CD14-positive monocyte (primary cell): ENCODE results near the gene FRMD4A. TPM values are rescaled to one million over a fixed set of nuclear protein-coding genes. Genes with fewer than 3 reads are reported as not detected.

Experiments
- DNase-seq, 3 donors: peaks; one replicate each; pipeline ENCODE4 v3.0.0-alpha.2; 2011 to 2022
- H2AFZ ChIP-seq: 2 replicates; pipeline ENCODE4 v1.6.0; 2012; ENCODE audit warnings: mild to moderate bottlenecking, low read depth, low read length, inconsistent platforms; ENCODE audit not compliant: insufficient read depth, poor library complexity, severe bottlenecking
- H3K27ac ChIP-seq, 2 donors: 1 replicate in 1 of 2; 2 replicates in 1 of 2; pipeline ENCODE4 v1.5.1; 2012 to 2013; ENCODE audit warnings: low read length in 2 of 2, control low read depth in 1 of 2, inconsistent platforms in 1 of 2, low read depth in 1 of 2, mild to moderate bottlenecking in 1 of 2
- H3K27me3 ChIP-seq, 2 donors: one replicate each; pipeline versions ENCODE4 v1.6.0 to v1.6.1; 2011 to 2013; ENCODE audit warnings: low read length in 2 of 2; ENCODE audit not compliant: control insufficient read depth in 2 of 2, insufficient read depth in 2 of 2
- H3K36me3 ChIP-seq, 2 donors: replicated peaks in 1 of 2; 1 replicate in 1 of 2; 2 replicates in 1 of 2; pipeline versions ENCODE4 v1.5.1 to v1.6.1; 2012 to 2013; ENCODE audit warnings: low read length in 2 of 2, control low read depth in 1 of 2, inconsistent platforms in 1 of 2, mild to moderate bottlenecking in 1 of 2; ENCODE audit not compliant: insufficient read depth in 2 of 2, control insufficient read depth in 1 of 2
- H3K4me1 ChIP-seq, 2 donors: 1 replicate in 1 of 2; 2 replicates in 1 of 2; pipeline versions ENCODE4 v1.5.1 to v1.6.1; 2012 to 2013; ENCODE audit warnings: low read length in 2 of 2, control low read depth in 1 of 2, inconsistent platforms in 1 of 2, mild to moderate bottlenecking in 1 of 2, moderate library complexity in 1 of 2; ENCODE audit not compliant: insufficient read depth in 2 of 2, control insufficient read depth in 1 of 2
- H3K4me2 ChIP-seq: replicated peaks from 2 replicates; pipeline ENCODE3; 2012; ENCODE audit warnings: low read length, moderate library complexity, mild to moderate bottlenecking; ENCODE audit not compliant: poor library complexity, severe bottlenecking; ENCODE audit errors: extremely low read depth
- H3K4me3 ChIP-seq, 3 experiments: fragments of 200-600 bp in 1 of 3; sonication (generic) in 1 of 3; replicated peaks in 1 of 3; 1 replicate in 2 of 3; 2 replicates in 1 of 3; pipeline ENCODE4 v1.5.1; 2011 to 2013; ENCODE audit warnings: low read length in 3 of 3, mild to moderate bottlenecking in 3 of 3, control low read depth in 2 of 3, low read depth in 2 of 3, inconsistent platforms in 1 of 3, moderate library complexity in 1 of 3
- H3K79me2 ChIP-seq: 2 replicates; pipeline ENCODE4 v1.6.0; 2012; ENCODE audit warnings: mild to moderate bottlenecking, control low read depth, inconsistent platforms, low read length, moderate library complexity; ENCODE audit not compliant: insufficient read depth
- H3K9ac ChIP-seq: 2 replicates; pipeline ENCODE4 v1.6.0; 2017; ENCODE audit warnings: low read length, mild to moderate bottlenecking; ENCODE audit not compliant: insufficient read depth, poor library complexity, severe bottlenecking
- H3K9me3 ChIP-seq, 2 donors: replicated peaks in 1 of 2; 1 replicate in 1 of 2; 2 replicates in 1 of 2; pipeline versions ENCODE4 v1.5.1 to v1.6.1; 2012 to 2013; ENCODE audit warnings: low read length in 2 of 2, control low read depth in 1 of 2; ENCODE audit not compliant: control insufficient read depth in 1 of 2, insufficient read depth in 1 of 2
- H4K20me1 ChIP-seq: 2 replicates; pipeline ENCODE4 v1.6.0; 2012; ENCODE audit warnings: mild to moderate bottlenecking, low read length, control low read depth, moderate library complexity; ENCODE audit not compliant: insufficient read depth
- H3K27ac Mint-ChIP-seq, 7 donors: one replicate each; pipeline ENCODE4 v1.8.0; 2020; ENCODE audit warnings: mild to moderate bottlenecking in 7 of 7, mixed read lengths in 7 of 7, moderate library complexity in 6 of 7, inconsistent platforms in 2 of 7
- H3K27me3 Mint-ChIP-seq, 3 donors: one replicate each; pipeline ENCODE4 v1.8.0; 2021 to 2022; ENCODE audit warnings: low read depth in 3 of 3, mild to moderate bottlenecking in 3 of 3, mixed read lengths in 3 of 3, moderate library complexity in 3 of 3, inconsistent platforms in 1 of 3
- H3K36me3 Mint-ChIP-seq, 2 donors: one replicate each; pipeline ENCODE4 v1.8.0; 2020; ENCODE audit warnings: mixed read lengths in 2 of 2, inconsistent platforms in 1 of 2, mild to moderate bottlenecking in 1 of 2
- H3K4me1 Mint-ChIP-seq: one replicate; pipeline ENCODE4 v1.8.0; 2020; ENCODE audit warnings: mild to moderate bottlenecking, mixed read lengths
- H3K4me3 Mint-ChIP-seq, 2 donors: one replicate each; pipeline ENCODE4 v1.8.0; 2020; ENCODE audit warnings: mild to moderate bottlenecking in 2 of 2, mixed read lengths in 2 of 2, moderate library complexity in 1 of 2
- H3K9me3 Mint-ChIP-seq, 7 donors: one replicate each; pipeline ENCODE4 v1.8.0; 2020 to 2022; ENCODE audit warnings: mixed read lengths in 7 of 7, mild to moderate bottlenecking in 6 of 7, moderate library complexity in 6 of 7, inconsistent platforms in 2 of 7
- WGBS: methylation state at CpG from one replicate; pipeline ENCODE4 v1.1.5; 2013; ENCODE audit warnings: missing lambda C conversion rate; ENCODE audit not compliant: insufficient coverage; 5-methylcytosine and 5-hydroxymethylcytosine counted together
- intact Hi-C, 2 donors: fragments of 100-400 bp; cut with micrococcal nuclease; formaldehyde crosslinking; loops; one replicate each; pipeline versions ENCODE4 v1.15.0 to v1.15.1; 2023
- polyA plus RNA-seq, 3 donors: library from polyadenylated mRNA; depleted of rRNA in 1 of 3; unstranded in 2 of 3; stranded (reverse) in 1 of 3; fragments of 300-500 nt in 2 of 3; fragments of >200 nt in 1 of 3; fragmentation: Illumina TruSeq in 2 of 3; gene quantifications; 1 replicate in 2 of 3; 2 replicates in 1 of 3; pipeline ENCODE4 v1.2.3, GENCODE V29; 2012 to 2021
- TF ChIP-seq, protein P1 (sequence below): fragments of 200-600 bp; IDR thresholded peaks from one replicate; pipeline ENCODE4 v1.8.0; 2022; ENCODE audit warnings: antibody characterized with exemption, mild to moderate bottlenecking

The FRMD4A gene
- polyA plus RNA-seq, 3 donors = 0.12 TPM; not detected in 2

DNA sequence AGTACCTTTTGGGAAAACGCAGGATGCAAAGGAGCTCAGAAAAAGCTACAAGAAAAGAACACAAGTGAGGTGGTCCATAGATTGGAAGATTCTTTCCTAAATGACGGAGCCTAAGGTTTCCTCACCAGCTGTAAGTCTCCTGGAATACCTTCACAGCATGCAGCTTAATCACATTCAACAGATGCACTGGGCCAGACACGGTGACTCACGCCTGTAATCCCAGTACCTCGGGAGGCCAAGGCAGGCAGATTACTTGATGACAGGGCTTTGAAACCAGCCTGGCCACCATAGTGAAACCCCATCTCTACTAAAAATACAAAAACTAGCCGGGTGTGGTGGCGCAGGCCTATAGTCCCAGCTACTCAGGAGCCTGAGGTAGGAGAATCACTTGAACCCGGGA, 228.7 kb downstream of the FRMD4A start:
- DNase-seq = no peak
- Mint-ChIP-seq H3K27me3 (peaks cover 2 to 5% (median 3%) of the 10 kb centered on the region in 3 donors), H3K27ac (no peak overlapping the region), H3K36me3 (no peaks in the 10 kb centered on the region), H3K9me3 (peaks cover 0 to 6% (median 4%) of the 10 kb centered on the region in 7 donors), H3K4me3 (no peak overlapping the region), H3K4me1 (no peaks in the 10 kb centered on the region)
- no peaks in the 10 kb centered on the region for H3K27me3 ChIP-seq
- H2AFZ ChIP-seq = no peak overlapping the region
- H3K9ac ChIP-seq = no peak overlapping the region
- H3K36me3 ChIP-seq = no peaks in the 10 kb centered on the region
- peaks cover 3% of the 10 kb centered on the region in 2 donors for H3K9me3 ChIP-seq
- intact Hi-C loops = no loop called here
- no peak overlapping the region for H3K4me2 ChIP-seq
- WGBS = 89% methylated on average over 5 of the region's 8 CpGs
- no peak overlapping the region for H3K27ac ChIP-seq
- no peak overlapping the region for H3K4me3 ChIP-seq
- no peaks in the 10 kb centered on the region for H3K4me1 ChIP-seq
- no peaks in the 10 kb centered on the region for H4K20me1 ChIP-seq
- H3K79me2 ChIP-seq = no peaks in the 10 kb centered on the region
- TF ChIP-seq, protein P1, sequence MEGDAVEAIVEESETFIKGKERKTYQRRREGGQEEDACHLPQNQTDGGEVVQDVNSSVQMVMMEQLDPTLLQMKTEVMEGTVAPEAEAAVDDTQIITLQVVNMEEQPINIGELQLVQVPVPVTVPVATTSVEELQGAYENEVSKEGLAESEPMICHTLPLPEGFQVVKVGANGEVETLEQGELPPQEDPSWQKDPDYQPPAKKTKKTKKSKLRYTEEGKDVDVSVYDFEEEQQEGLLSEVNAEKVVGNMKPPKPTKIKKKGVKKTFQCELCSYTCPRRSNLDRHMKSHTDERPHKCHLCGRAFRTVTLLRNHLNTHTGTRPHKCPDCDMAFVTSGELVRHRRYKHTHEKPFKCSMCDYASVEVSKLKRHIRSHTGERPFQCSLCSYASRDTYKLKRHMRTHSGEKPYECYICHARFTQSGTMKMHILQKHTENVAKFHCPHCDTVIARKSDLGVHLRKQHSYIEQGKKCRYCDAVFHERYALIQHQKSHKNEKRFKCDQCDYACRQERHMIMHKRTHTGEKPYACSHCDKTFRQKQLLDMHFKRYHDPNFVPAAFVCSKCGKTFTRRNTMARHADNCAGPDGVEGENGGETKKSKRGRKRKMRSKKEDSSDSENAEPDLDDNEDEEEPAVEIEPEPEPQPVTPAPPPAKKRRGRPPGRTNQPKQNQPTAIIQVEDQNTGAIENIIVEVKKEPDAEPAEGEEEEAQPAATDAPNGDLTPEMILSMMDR = no peak

DNA sequence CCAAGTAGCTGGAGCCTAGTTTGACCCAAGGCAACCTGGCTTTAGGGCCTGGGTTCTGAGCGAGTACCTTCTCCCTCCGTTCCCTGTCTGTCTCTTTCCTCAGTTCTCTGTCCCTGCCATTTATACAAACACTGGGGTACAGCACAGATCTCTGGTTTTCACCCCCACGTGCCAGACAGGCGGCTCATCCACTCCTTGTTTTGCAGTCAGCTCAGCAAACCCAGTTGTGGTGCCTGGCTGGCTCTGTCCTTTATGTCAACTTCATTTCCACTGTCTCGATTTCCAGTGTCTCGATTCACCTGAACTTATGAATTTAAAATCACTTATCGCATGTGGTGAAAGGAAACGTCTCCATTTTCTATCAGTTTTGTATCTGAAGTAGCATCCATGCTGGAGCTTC, 230.8 kb downstream of the FRMD4A start:
- WGBS = 89% methylated on average over 7 of the region's 8 CpGs
- intact Hi-C loops = no loop called here

More for the DNA sequence above, 230.8 kb downstream of the FRMD4A start:
- Histone ChIP-seq H2AFZ (no peak overlapping the region), H3K4me2 (no peak overlapping the region), H3K9me3 (peaks cover 0 to 2% of the 10 kb centered on the region in 2 donors), H4K20me1 (no peaks in the 10 kb centered on the region), H3K27me3 (no peaks in the 10 kb centered on the region), H3K27ac (no peak overlapping the region), H3K4me3 (no peak overlapping the region), H3K36me3 (no peaks in the 10 kb centered on the region), H3K9ac (no peak overlapping the region), H3K79me2 (no peaks in the 10 kb centered on the region), H3K4me1 (no peaks in the 10 kb centered on the region)
- Mint-ChIP-seq H3K36me3 (no peaks in the 10 kb centered on the region), H3K9me3 (peaks cover 0 to 4% (median 0%) of the 10 kb centered on the region in 7 donors), H3K4me1 (no peaks in the 10 kb centered on the region), H3K27ac (peak overlapping the region in 1 of 7 donors; percentile 12), H3K27me3 (peaks cover 2 to 5% (median 3%) of the 10 kb centered on the region in 3 donors), H3K4me3 (no peak overlapping the region)
- TF ChIP-seq, protein P1 = no peak
- DNase-seq = no peak
